ENCODE measurements around the gene PIAS4. TPM values are rescaled to one million over a fixed set of nuclear protein-coding genes. Genes with fewer than 3 reads are reported as not detected.
A peak's percentile ranks its signal among the peaks of the same experiment; 100 is the strongest.

Gene PIAS4
- total RNA-seq, 1 donor from 2014 or later: 22.9 TPM

- no peak for DNase-seq
Observed at GRCh38 chr19:4077800-4078684, 70.5 kb downstream of the PIAS4 start.

GRCh38 chr19:4080473-4080872 lies 72.9 kb downstream of the PIAS4 start:
- DNase-seq: no peak

GRCh38 chr19:4081441-4082129 lies 74.0 kb downstream of the PIAS4 start:
- DNase-seq: no peak

GRCh38 chr19:4082172-4082571 lies 74.6 kb downstream of the PIAS4 start:
- DNase-seq: no peak

GRCh38 chr19:4083677-4084546 lies 76.4 kb downstream of the PIAS4 start:
- DNase-seq: no peak

GRCh38 chr19:4084547-4084877 lies 77.0 kb downstream of the PIAS4 start:
- no peak for DNase-seq

- no peak for DNase-seq
Observed at GRCh38 chr19:4086411-4086867, 78.9 kb downstream of the PIAS4 start.

GRCh38 chr19:4087787-4088679 lies 80.5 kb downstream of the PIAS4 start:
- DNase-seq: no peak

GRCh38 chr19:4088975-4089374 lies 81.4 kb downstream of the PIAS4 start:
- no peak for DNase-seq

Small RNAs within 50 kb of the gene (small RNA-seq; reads per million reads assigned to genes)
- 7.5 reads per million, percentile 92 among the genes with 10 or more reads in this experiment for gene SNORD37 (ENCODE audit: low replicate concordance)

Other genes starting within 250 kb of the PIAS4 start
- 14.6 TPM for gene APBA3, start 246.0 kb upstream of the PIAS4 start, total RNA-seq
- gene MRPL54, start 245.1 kb upstream of the PIAS4 start, total RNA-seq: 27.3 TPM
- not detected for gene RAX2, start 235.5 kb upstream of the PIAS4 start, total RNA-seq
- 0.99 TPM for gene MATK, start 221.4 kb upstream of the PIAS4 start, total RNA-seq
- gene ZFR2, start 138.7 kb upstream of the PIAS4 start, total RNA-seq: 0.30 TPM
- 0.20 TPM for gene ATCAY, start 127.1 kb upstream of the PIAS4 start, total RNA-seq
- gene NMRK2, start 74.7 kb upstream of the PIAS4 start, total RNA-seq: 3.6 TPM
- 52.5 TPM for gene DAPK3, start 36.6 kb upstream of the PIAS4 start, total RNA-seq
- gene EEF2, start 22.3 kb upstream of the PIAS4 start, total RNA-seq: 1,711 TPM
- gene ZBTB7A, start 59.2 kb downstream of the PIAS4 start, total RNA-seq: 12.7 TPM
- gene MAP2K2, start 116.4 kb downstream of the PIAS4 start, total RNA-seq: 54.5 TPM
- not detected for gene CREB3L3, start 145.9 kb downstream of the PIAS4 start, total RNA-seq
- gene SIRT6, start 174.8 kb downstream of the PIAS4 start, total RNA-seq: 4.7 TPM
- gene ANKRD24, start 175.0 kb downstream of the PIAS4 start, total RNA-seq: 0.79 TPM
- not detected for gene EBI3, start 221.8 kb downstream of the PIAS4 start, total RNA-seq
- 12.7 TPM for gene YJU2, start 239.3 kb downstream of the PIAS4 start, total RNA-seq

Data from skin of body (tissue), 3 donors.